HEK293 (cell line): Measurements from ENCODE around the gene SLC25A42.

ENCODE experiments used
- CTCF ChIA-PET: fragments of 350-600 bp; formaldehyde crosslinking; extraction: SDS; loops from one replicate; lab custom pipeline; 2021; ENCODE audit warnings: antibody characterized with exemption; lab: Yijun Ruan, JAX
- POLR2A ChIA-PET: fragments of 300-600 bp; formaldehyde crosslinking; extraction: SDS; loops from one replicate; lab custom pipeline; 2020; ENCODE audit warnings: antibody characterized with exemption, inconsistent platforms; lab: Yijun Ruan, JAX
- H3K27ac ChIP-seq: fragments of 200-500 bp; sonication (Bioruptor generic); 2 replicates; pipeline ENCODE4 v1.5.1; 2014; ENCODE audit warnings: low read depth, low read length, control low read depth, inconsistent platforms; ENCODE audit errors: extremely low read depth
- H3K36me3 ChIP-seq, 2 experiments: fragments of 200-500 bp in 1 of 2; sonication (Bioruptor generic) in 1 of 2; 1 replicate in 1 of 2; 2 replicates in 1 of 2; pipeline ENCODE4 v1.5.1; 2014 to 2017; ENCODE audit warnings: inconsistent platforms in 2 of 2, low read length in 2 of 2; ENCODE audit not compliant: control insufficient read depth in 2 of 2, insufficient read depth in 1 of 2
- H3K4me1 ChIP-seq: fragments of 200-500 bp; sonication (Bioruptor generic); 2 replicates; pipeline ENCODE4 v1.5.1; 2014; ENCODE audit warnings: mild to moderate bottlenecking, low read length, inconsistent platforms; ENCODE audit not compliant: control insufficient read depth, insufficient read depth
- H3K4me3 ChIP-seq: 2 replicates; pipeline ENCODE4 v1.5.1; 2011; ENCODE audit warnings: low read depth, mild to moderate bottlenecking, control low read depth, low read length, moderate library complexity
- H3K9me3 ChIP-seq: fragments of 200-500 bp; sonication (Bioruptor generic); 2 replicates; pipeline ENCODE4 v1.5.1; 2014; ENCODE audit warnings: low read depth, low read length, inconsistent platforms; ENCODE audit not compliant: control insufficient read depth, insufficient read depth
- MEIS1 ChIP-seq: sonication (generic); formaldehyde crosslinking; IDR thresholded peaks from 2 replicates; pipeline ENCODE4 v1.8.1; 2022; ENCODE audit warnings: missing genetic modification reagents, mild to moderate bottlenecking, borderline replicate concordance
- SCRT1 ChIP-seq: fragments of 450-650 bp; formaldehyde crosslinking; IDR thresholded peaks from 2 replicates; pipeline ENCODE4 v1.5.1; 2016; ENCODE audit warnings: missing biosample characterization, missing genetic modification characterization, borderline replicate concordance
- YY1 ChIP-seq: fragments of 450-650 bp; formaldehyde crosslinking; IDR thresholded peaks from 2 replicates; pipeline ENCODE4 v1.5.1; 2018; ENCODE audit warnings: missing biosample characterization, missing genetic modification characterization
- ZBTB21 ChIP-seq: fragments of 450-650 bp; formaldehyde crosslinking; IDR thresholded peaks from 2 replicates; pipeline ENCODE4 v1.5.1; 2017; ENCODE audit warnings: missing biosample characterization, missing genetic modification characterization
- ZFP41 ChIP-seq: fragments of 450-650 bp; formaldehyde crosslinking; IDR thresholded peaks from 2 replicates; pipeline ENCODE4 v1.5.1; 2016; ENCODE audit warnings: missing biosample characterization, missing genetic modification characterization, borderline replicate concordance
- ZNF10 ChIP-seq: fragments of 450-650 bp; formaldehyde crosslinking; IDR thresholded peaks from 2 replicates; pipeline ENCODE4 v1.5.1; 2017; ENCODE audit warnings: missing biosample characterization, missing genetic modification characterization
- ZNF175 ChIP-seq: fragments of 450-650 bp; formaldehyde crosslinking; IDR thresholded peaks from 2 replicates; pipeline ENCODE4 v1.5.1; 2016; ENCODE audit warnings: missing biosample characterization, missing genetic modification characterization
- ZNF223 ChIP-seq: fragments of 450-650 bp; formaldehyde crosslinking; IDR thresholded peaks from 2 replicates; pipeline ENCODE4 v1.5.1; 2016; ENCODE audit warnings: missing biosample characterization, missing genetic modification characterization
- ZNF23 ChIP-seq: fragments of 450-650 bp; formaldehyde crosslinking; IDR thresholded peaks from 2 replicates; pipeline ENCODE4 v1.5.1; 2016; ENCODE audit warnings: missing biosample characterization, missing genetic modification characterization, borderline replicate concordance
- ZNF302 ChIP-seq: fragments of 450-650 bp; formaldehyde crosslinking; IDR thresholded peaks from 2 replicates; pipeline ENCODE4 v1.5.1; 2016; ENCODE audit warnings: missing biosample characterization, missing genetic modification characterization, low read depth
- ZNF335 ChIP-seq: fragments of 450-650 bp; formaldehyde crosslinking; conservative IDR thresholded peaks from 2 replicates; pipeline ENCODE4 v1.5.1; 2016; ENCODE audit warnings: missing biosample characterization, missing genetic modification characterization
- ZNF354C ChIP-seq: fragments of 450-650 bp; formaldehyde crosslinking; IDR thresholded peaks from 2 replicates; pipeline ENCODE4 v1.5.1; 2016; ENCODE audit warnings: missing biosample characterization, missing genetic modification characterization, low read depth, borderline replicate concordance
- ZNF623 ChIP-seq: fragments of 450-650 bp; formaldehyde crosslinking; IDR thresholded peaks from 2 replicates; pipeline ENCODE4 v1.5.1; 2016; ENCODE audit warnings: missing biosample characterization, missing genetic modification characterization
- ZNF670 ChIP-seq: fragments of 450-650 bp; formaldehyde crosslinking; IDR thresholded peaks from 2 replicates; pipeline ENCODE4 v1.5.1; 2016; ENCODE audit warnings: missing biosample characterization, missing genetic modification characterization, low read depth
- ZNF768 ChIP-seq: fragments of 450-650 bp; formaldehyde crosslinking; IDR thresholded peaks from 2 replicates; pipeline ENCODE4 v1.5.1; 2018; ENCODE audit warnings: missing biosample characterization, mild to moderate bottlenecking, missing genetic modification characterization
- TF ChIP-seq, protein P1 (sequence below): fragments of 450-650 bp; formaldehyde crosslinking; IDR thresholded peaks from 2 replicates; pipeline ENCODE4 v1.5.1; 2016; ENCODE audit warnings: missing biosample characterization, missing genetic modification characterization, borderline replicate concordance
- TF ChIP-seq, protein P2 (sequence below): fragments of 450-650 bp; formaldehyde crosslinking; IDR thresholded peaks from 2 replicates; pipeline ENCODE4 v1.5.1; 2016; ENCODE audit warnings: missing biosample characterization, missing genetic modification characterization, borderline replicate concordance
- TF ChIP-seq, protein P3 (sequence below): fragments of 450-650 bp; formaldehyde crosslinking; IDR thresholded peaks from 2 replicates; pipeline ENCODE4; 2016; ENCODE audit warnings: missing biosample characterization, missing genetic modification characterization
- TF ChIP-seq, protein P4 (sequence below): fragments of 450-650 bp; formaldehyde crosslinking; IDR thresholded peaks from 2 replicates; pipeline ENCODE4 v1.5.1; 2017; ENCODE audit warnings: missing biosample characterization, missing genetic modification characterization
- TF ChIP-seq, protein P5 (sequence below): fragments of 450-650 bp; formaldehyde crosslinking; IDR thresholded peaks from 2 replicates; pipeline ENCODE4 v1.5.1; 2016; ENCODE audit warnings: missing biosample characterization, missing genetic modification characterization

SLC25A42 gene

DNA sequence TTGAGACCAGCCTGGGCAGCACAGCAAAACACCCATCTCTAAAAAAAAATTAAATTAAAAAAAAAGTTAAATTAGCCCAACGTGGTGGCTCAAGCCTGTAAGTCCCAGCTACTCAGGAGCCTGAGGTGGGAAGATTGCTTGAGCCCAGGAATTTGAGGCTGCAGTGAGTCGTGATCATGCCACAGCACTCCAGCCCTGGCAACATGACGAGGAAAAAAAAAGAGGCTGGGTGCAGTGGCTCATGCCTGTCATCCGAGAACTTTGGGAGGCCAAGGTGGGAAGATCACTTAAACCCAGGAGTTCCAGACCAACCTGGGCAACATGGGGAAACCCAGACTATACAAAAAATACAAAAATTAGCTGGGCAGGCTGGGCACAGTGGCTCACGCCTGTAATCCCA is 76.7 kb downstream of the SLC25A42 start:
- POLR2A ChIA-PET, result interaction anchor here (0.6 kb wide), 4 partner anchors 79 to 567 kb away, joined by 3 to 13 read pairs (median 4); no protein-coding TSS in a partner anchor
- Histone ChIP-seq H3K4me1 (peaks cover 3% of the 10 kb centered on the region; the same call in 1 of the 2 replicates), H3K27ac (no peak overlapping the region), H3K36me3 (no peaks in the 10 kb centered on the region), H3K9me3 (no peaks in the 10 kb centered on the region), H3K4me3 (no peak overlapping the region)
- TF ChIP-seq ZNF335 (tag by site-specific recombination), result peak; percentile 72
- TF ChIP-seq ZNF768 (tag by site-specific recombination), result no peak
- CTCF ChIA-PET, result interaction anchor here (0.6 to 4.7 kb wide), 12 partner anchors 12 to 1541 kb away, joined by 3 to 26 read pairs (median 4); no protein-coding TSS in a partner anchor

DNA sequence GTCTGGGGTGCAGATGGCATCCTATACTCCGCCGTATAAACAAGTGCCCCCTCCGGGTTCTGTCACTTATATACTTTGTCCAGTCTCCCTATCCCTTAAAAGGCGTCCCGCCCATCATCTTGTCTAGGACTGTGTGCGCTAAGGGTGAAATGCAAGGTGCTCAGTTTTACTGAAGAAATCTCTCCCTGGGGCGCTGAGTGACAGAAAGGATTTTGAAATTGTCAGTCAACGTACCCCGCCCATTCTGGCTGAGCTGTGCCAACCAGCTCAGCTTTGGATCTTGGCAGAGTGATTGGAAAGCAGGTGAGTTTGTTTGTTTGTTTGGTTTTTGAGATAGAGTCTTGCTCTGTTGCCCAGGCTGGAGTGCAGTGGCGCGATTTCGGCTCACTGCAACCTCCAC is 78.6 kb downstream of the SLC25A42 start:
- POLR2A ChIA-PET, result no interaction called here
- H3K9me3 ChIP-seq, result no peaks in the 10 kb centered on the region

DNA sequence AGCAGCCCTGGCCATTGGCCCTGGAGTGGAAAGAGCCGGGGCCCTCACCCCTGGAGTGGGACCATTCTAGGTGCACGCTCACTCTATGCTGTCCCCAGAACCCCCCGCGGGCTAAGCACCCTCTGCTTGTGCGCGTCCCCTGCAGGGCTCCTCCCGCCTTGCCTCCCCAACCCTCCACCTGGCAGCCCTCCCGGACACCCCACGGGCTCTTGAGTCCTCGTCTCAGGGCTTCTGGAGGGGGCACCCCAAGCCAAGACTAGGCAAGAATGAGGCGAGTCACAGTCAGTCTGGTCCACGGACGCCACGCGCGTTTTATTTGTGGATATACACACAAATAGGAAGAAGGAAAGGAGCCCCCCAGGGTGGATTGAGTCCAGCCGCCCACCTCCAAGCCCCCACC is 81.5 kb downstream of the SLC25A42 start:
- Histone ChIP-seq H3K4me1 (no peaks in the 10 kb centered on the region), H3K27ac (no peak overlapping the region), H3K9me3 (no peaks in the 10 kb centered on the region), H3K4me3 (no peak overlapping the region), H3K36me3 (peaks cover 0 to 5% of the 10 kb centered on the region in 2 experiments; a peak in 2 of 3 replicates)
- POLR2A ChIA-PET, result interaction anchor here (1.0 kb wide), 1 partner anchor 10 kb away, joined by 6 read pairs; no protein-coding TSS in a partner anchor
- CTCF ChIA-PET, result interaction anchor here (0.5 to 5.4 kb wide), 13 partner anchors 10 to 345 kb away, joined by 3 to 47 read pairs (median 4); partner anchors contain the start of gene MEF2B
- TF ChIP-seq ZFP41 (no peak), ZNF768 (tag by site-specific recombination) (no peak), ZNF623 (tag by site-specific recombination) (no peak), ZNF670 (tag by site-specific recombination) (no peak)
- TF ChIP-seq, protein P1, sequence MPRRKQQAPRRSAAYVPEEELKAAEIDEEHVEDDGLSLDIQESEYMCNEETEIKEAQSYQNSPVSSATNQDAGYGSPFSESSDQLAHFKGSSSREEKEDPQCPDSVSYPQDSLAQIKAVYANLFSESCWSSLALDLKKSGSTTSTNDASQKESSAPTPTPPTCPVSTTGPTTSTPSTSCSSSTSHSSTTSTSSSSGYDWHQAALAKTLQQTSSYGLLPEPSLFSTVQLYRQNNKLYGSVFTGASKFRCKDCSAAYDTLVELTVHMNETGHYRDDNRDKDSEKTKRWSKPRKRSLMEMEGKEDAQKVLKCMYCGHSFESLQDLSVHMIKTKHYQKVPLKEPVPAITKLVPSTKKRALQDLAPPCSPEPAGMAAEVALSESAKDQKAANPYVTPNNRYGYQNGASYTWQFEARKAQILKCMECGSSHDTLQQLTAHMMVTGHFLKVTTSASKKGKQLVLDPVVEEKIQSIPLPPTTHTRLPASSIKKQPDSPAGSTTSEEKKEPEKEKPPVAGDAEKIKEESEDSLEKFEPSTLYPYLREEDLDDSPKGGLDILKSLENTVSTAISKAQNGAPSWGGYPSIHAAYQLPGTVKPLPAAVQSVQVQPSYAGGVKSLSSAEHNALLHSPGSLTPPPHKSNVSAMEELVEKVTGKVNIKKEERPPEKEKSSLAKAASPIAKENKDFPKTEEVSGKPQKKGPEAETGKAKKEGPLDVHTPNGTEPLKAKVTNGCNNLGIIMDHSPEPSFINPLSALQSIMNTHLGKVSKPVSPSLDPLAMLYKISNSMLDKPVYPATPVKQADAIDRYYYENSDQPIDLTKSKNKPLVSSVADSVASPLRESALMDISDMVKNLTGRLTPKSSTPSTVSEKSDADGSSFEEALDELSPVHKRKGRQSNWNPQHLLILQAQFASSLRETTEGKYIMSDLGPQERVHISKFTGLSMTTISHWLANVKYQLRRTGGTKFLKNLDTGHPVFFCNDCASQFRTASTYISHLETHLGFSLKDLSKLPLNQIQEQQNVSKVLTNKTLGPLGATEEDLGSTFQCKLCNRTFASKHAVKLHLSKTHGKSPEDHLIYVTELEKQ (tag by site-specific recombination), result no peak
- TF ChIP-seq, protein P2, sequence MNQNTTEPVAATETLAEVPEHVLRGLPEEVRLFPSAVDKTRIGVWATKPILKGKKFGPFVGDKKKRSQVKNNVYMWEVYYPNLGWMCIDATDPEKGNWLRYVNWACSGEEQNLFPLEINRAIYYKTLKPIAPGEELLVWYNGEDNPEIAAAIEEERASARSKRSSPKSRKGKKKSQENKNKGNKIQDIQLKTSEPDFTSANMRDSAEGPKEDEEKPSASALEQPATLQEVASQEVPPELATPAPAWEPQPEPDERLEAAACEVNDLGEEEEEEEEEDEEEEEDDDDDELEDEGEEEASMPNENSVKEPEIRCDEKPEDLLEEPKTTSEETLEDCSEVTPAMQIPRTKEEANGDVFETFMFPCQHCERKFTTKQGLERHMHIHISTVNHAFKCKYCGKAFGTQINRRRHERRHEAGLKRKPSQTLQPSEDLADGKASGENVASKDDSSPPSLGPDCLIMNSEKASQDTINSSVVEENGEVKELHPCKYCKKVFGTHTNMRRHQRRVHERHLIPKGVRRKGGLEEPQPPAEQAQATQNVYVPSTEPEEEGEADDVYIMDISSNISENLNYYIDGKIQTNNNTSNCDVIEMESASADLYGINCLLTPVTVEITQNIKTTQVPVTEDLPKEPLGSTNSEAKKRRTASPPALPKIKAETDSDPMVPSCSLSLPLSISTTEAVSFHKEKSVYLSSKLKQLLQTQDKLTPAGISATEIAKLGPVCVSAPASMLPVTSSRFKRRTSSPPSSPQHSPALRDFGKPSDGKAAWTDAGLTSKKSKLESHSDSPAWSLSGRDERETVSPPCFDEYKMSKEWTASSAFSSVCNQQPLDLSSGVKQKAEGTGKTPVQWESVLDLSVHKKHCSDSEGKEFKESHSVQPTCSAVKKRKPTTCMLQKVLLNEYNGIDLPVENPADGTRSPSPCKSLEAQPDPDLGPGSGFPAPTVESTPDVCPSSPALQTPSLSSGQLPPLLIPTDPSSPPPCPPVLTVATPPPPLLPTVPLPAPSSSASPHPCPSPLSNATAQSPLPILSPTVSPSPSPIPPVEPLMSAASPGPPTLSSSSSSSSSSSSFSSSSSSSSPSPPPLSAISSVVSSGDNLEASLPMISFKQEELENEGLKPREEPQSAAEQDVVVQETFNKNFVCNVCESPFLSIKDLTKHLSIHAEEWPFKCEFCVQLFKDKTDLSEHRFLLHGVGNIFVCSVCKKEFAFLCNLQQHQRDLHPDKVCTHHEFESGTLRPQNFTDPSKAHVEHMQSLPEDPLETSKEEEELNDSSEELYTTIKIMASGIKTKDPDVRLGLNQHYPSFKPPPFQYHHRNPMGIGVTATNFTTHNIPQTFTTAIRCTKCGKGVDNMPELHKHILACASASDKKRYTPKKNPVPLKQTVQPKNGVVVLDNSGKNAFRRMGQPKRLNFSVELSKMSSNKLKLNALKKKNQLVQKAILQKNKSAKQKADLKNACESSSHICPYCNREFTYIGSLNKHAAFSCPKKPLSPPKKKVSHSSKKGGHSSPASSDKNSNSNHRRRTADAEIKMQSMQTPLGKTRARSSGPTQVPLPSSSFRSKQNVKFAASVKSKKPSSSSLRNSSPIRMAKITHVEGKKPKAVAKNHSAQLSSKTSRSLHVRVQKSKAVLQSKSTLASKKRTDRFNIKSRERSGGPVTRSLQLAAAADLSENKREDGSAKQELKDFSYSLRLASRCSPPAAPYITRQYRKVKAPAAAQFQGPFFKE (tag by site-specific recombination), result no peak

More for the DNA sequence above, 78.6 kb downstream of the SLC25A42 start:
- TF ChIP-seq ZNF223 (no peak), ZNF354C (tag by site-specific recombination) (no peak), MEIS1 (CRISPR knock-in tag) (no peak), ZBTB21 (no peak), ZNF23 (no peak), ZNF10 (no peak), ZNF302 (tag by site-specific recombination) (no peak), YY1 (tag by site-specific recombination) (no peak), ZNF175 (no peak), SCRT1 (tag by site-specific recombination) (no peak)
- TF ChIP-seq, protein P3, sequence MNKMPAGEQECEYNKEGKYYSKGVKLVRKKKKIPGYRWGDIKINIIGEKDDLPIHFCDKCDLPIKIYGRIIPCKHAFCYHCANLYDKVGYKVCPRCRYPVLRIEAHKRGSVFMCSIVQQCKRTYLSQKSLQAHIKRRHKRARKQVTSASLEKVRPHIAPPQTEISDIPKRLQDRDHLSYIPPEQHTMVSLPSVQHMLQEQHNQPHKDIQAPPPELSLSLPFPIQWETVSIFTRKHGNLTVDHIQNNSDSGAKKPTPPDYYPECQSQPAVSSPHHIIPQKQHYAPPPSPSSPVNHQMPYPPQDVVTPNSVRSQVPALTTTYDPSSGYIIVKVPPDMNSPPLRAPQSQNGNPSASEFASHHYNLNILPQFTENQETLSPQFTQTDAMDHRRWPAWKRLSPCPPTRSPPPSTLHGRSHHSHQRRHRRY (tag by site-specific recombination), result no peak
- TF ChIP-seq, protein P4, sequence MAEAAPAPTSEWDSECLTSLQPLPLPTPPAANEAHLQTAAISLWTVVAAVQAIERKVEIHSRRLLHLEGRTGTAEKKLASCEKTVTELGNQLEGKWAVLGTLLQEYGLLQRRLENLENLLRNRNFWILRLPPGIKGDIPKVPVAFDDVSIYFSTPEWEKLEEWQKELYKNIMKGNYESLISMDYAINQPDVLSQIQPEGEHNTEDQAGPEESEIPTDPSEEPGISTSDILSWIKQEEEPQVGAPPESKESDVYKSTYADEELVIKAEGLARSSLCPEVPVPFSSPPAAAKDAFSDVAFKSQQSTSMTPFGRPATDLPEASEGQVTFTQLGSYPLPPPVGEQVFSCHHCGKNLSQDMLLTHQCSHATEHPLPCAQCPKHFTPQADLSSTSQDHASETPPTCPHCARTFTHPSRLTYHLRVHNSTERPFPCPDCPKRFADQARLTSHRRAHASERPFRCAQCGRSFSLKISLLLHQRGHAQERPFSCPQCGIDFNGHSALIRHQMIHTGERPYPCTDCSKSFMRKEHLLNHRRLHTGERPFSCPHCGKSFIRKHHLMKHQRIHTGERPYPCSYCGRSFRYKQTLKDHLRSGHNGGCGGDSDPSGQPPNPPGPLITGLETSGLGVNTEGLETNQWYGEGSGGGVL (tag by site-specific recombination), result no peak
- TF ChIP-seq, protein P5, sequence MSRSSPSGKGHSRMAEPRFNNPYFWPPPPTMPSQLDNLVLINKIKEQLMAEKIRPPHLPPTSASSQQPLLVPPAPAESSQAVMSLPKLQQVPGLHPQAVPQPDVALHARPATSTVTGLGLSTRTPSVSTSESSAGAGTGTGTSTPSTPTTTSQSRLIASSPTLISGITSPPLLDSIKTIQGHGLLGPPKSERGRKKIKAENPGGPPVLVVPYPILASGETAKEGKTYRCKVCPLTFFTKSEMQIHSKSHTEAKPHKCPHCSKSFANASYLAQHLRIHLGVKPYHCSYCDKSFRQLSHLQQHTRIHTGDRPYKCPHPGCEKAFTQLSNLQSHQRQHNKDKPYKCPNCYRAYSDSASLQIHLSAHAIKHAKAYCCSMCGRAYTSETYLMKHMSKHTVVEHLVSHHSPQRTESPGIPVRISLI, result no peak
- Histone ChIP-seq H3K36me3 (no peaks in the 10 kb centered on the region), H3K4me3 (no peak overlapping the region), H3K4me1 (peaks cover under 1% of the 10 kb centered on the region; the same call in 1 of the 2 replicates), H3K27ac (no peak overlapping the region)
- CTCF ChIA-PET, result interaction anchor here (0.6 to 4.7 kb wide), 4 partner anchors 14 to 91 kb away, joined by 3 to 26 read pairs (median 4); partner anchors contain the start of gene SLC25A42
